GM12874 (cell line): Measurements from ENCODE around the gene NOTCH4.

ENCODE experiments used
- CTCF ChIP-seq: IDR thresholded peaks from 2 replicates; pipeline ENCODE4 v1.5.1; 2011; ENCODE audit warnings: low read depth, mild to moderate bottlenecking, control low read depth, low read length, moderate library complexity; ENCODE audit not compliant: insufficient read depth

NOTCH4 gene

GRCh38 chr6:32215617-32216016, 8.2 kb downstream of the NOTCH4 start:
- TF ChIP-seq CTCF: no peak

- TF ChIP-seq CTCF: no peak
Measured at GRCh38 chr6:32214126-32214525, 9.7 kb downstream of the NOTCH4 start.

GRCh38 chr6:32213649-32214048, 10.2 kb downstream of the NOTCH4 start:
- TF ChIP-seq CTCF: no peak

GRCh38 chr6:32212076-32212760, 11.6 kb downstream of the NOTCH4 start:
- TF ChIP-seq CTCF: no peak

GRCh38 chr6:32210191-32210601, 13.7 kb downstream of the NOTCH4 start:
- no peak for TF ChIP-seq CTCF

GRCh38 chr6:32208996-32209395, 14.9 kb downstream of the NOTCH4 start:
- TF ChIP-seq CTCF: no peak

- TF ChIP-seq CTCF: no peak
Measured at GRCh38 chr6:32204268-32204715, 19.6 kb downstream of the NOTCH4 start.
